ENCODE measurements around the gene SCNM1.
A peak's percentile ranks its signal among the peaks of the same experiment; 100 is the strongest.

The SCNM1 gene

DNA sequence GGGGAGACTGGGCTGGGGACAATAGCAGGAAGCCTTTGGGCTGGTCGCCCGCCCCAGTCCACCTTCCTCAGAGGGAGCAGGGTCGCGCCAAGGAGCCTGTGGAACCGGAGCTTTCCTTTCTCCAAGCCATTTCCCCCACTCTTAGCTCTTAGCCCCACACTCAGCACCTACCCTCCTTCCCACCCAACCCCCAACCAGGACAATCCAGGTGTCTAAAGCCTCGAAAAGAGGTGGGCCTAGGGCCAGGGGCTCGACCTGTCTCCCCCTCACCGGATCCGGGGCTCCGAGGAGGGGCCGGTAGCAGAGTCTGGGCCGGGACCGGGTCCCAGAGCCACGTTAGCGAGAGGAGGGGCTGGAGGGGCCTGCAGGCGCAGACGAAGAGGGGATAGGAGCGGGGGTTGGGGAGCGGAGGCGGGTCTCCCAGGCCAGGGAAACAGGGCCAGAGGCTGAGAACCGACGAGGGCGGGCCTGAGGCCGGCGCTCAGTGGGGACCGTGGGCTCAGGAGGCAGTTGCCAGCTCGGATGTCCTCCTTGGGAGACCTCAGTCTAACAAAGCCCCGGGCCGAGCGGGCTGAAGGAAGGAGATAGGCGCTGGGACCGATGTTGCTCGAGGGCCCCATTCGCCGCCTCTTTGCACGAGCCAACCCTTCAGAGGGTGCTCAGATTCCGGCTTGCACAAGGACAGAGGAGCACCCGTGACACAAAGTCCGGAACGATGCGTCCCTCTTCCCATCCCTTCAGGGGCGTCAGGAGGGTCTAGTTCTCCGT lies 20.5 kb upstream of the SCNM1 start:
- H3K27ac ChIP-seq = no peak overlapping the region
- no peaks in the 10 kb centered on the region for H3K27me3 ChIP-seq (replicated peaks)
- peak overlapping the region; percentile 72 for H3K4me3 ChIP-seq (ENCODE audit: low read depth, low read length)
- in situ Hi-C loops (cut with HindIII; ENCODE audit: low pct_ligation_motif_present, low sequenced_read_pairs) = no loop called here
- TF ChIP-seq, protein P1, sequence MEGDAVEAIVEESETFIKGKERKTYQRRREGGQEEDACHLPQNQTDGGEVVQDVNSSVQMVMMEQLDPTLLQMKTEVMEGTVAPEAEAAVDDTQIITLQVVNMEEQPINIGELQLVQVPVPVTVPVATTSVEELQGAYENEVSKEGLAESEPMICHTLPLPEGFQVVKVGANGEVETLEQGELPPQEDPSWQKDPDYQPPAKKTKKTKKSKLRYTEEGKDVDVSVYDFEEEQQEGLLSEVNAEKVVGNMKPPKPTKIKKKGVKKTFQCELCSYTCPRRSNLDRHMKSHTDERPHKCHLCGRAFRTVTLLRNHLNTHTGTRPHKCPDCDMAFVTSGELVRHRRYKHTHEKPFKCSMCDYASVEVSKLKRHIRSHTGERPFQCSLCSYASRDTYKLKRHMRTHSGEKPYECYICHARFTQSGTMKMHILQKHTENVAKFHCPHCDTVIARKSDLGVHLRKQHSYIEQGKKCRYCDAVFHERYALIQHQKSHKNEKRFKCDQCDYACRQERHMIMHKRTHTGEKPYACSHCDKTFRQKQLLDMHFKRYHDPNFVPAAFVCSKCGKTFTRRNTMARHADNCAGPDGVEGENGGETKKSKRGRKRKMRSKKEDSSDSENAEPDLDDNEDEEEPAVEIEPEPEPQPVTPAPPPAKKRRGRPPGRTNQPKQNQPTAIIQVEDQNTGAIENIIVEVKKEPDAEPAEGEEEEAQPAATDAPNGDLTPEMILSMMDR (IDR thresholded peaks at IDR 0.05; ENCODE audit: low read depth, low read length, missing control alignments) = no peak
- H3K36me3 ChIP-seq (replicated peaks) = no peaks in the 10 kb centered on the region
- peak; percentile 13 for DNase-seq

DNA sequence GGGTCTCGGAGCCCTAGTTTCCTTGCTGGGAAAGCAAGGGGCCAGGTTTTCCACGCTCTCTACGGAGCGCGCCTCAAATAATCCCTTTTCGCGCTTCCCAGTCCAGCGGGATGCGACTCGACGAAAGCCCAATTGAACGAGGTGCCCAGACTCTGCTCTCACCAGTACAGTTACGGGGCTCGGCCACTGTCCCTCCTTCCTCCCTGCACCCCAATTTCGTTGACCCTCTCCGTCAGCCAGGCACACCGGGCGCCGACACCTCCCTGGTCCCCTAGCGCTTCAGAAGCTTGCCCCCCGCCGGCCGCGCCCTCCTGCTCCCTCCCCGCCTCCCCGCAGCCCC lies 19.9 kb upstream of the SCNM1 start:
- no peak for DNase-seq
- in situ Hi-C loops (cut with HindIII; ENCODE audit: low pct_ligation_motif_present, low sequenced_read_pairs) = no loop called here
- peak overlapping the region; percentile 72 for H3K4me3 ChIP-seq (ENCODE audit: low read depth, low read length)
- TF ChIP-seq, protein P1 (IDR thresholded peaks at IDR 0.05; ENCODE audit: low read depth, low read length, missing control alignments) = no peak
- no peaks in the 10 kb centered on the region for H3K36me3 ChIP-seq (replicated peaks)
- H3K27me3 ChIP-seq (replicated peaks) = no peaks in the 10 kb centered on the region
- H3K27ac ChIP-seq = no peak overlapping the region

DNA sequence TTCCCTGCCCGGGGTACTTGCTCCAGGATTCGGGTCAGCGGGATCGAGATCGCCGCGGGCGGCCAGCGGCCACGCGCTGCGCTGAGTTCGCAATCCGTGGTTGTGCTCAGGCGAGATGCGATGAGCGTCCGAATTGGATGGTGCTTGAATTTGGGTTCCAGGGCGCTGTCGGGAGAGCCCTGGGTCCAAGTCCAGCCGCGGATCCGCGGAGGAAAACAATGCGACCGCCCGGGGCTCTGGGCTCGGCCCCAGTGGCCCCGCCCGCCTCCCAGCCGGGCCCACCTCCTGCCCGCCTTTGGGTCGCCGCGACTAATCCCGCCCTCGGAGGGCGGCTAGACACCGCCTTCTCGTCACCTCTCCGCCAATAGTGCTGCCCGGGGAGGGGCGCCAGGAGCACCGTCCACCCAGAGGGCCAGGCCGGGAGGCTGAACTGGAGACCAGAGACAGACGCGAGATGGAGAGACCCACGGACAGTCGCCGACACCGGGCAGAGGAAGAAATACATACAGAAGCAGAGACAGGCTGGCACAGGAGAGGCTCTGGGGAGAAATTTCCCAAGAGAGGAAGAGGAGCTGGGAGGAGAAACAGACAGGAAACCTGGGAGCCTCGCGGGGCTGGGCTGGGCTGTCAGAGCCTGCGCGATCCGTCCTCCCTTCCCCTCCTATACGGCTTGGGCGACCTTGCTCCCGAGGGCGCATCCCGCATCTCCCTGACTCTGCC lies 19.4 kb upstream of the SCNM1 start, which contains the start of gene SEMA6C:
Gene SEMA6C, minus strand, starts transcription at position 220 of the 720 bp plus-strand sequence. CDS start 4,010 bp downstream, outside the sequence.
- H3K27ac ChIP-seq = peak within 1 kb of the TSS; percentile 4
- in situ Hi-C loops (cut with HindIII; ENCODE audit: low pct_ligation_motif_present, low sequenced_read_pairs) = no loop called here
- H3K4me3 ChIP-seq (ENCODE audit: low read depth, low read length) = peak within 1 kb of the TSS; percentile 72
- TF ChIP-seq, protein P1 (IDR thresholded peaks at IDR 0.05; ENCODE audit: low read depth, low read length, missing control alignments) = no peak
- no peaks in the 10 kb centered on the region for H3K36me3 ChIP-seq (replicated peaks)
- H3K27me3 ChIP-seq (replicated peaks) = no peaks in the 10 kb centered on the region
- DNase-seq = peak; percentile 87

DNA sequence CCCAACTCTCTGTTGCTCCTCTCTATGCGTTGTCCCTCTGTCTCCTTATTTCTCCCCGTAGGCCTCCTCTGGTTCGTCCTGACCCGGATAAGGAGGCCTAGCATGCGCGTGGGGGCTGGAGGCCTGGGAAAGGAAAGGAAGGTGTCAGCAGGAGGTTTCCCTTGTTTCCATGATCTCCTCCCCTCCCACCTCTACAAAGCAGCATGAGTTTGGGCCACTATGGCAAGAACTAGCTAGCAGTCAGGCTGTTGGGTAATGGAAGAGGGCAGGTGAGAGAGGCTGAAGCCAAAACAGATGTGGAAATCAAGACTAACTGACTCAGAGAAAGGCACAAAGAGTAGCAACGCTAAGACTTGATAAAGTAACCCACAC lies 18.8 kb upstream of the SCNM1 start:
- Histone ChIP-seq H3K27me3 (replicated peaks) (no peaks in the 10 kb centered on the region), H3K27ac (peak overlapping the region; percentile 4), H3K4me3 (ENCODE audit: low read depth, low read length) (peak overlapping the region; percentile 72), H3K36me3 (replicated peaks) (no peaks in the 10 kb centered on the region)
- in situ Hi-C loops (cut with HindIII; ENCODE audit: low pct_ligation_motif_present, low sequenced_read_pairs) = no loop called here
- DNase-seq = no peak
- TF ChIP-seq, protein P1 (IDR thresholded peaks at IDR 0.05; ENCODE audit: low read depth, low read length, missing control alignments) = no peak

DNA sequence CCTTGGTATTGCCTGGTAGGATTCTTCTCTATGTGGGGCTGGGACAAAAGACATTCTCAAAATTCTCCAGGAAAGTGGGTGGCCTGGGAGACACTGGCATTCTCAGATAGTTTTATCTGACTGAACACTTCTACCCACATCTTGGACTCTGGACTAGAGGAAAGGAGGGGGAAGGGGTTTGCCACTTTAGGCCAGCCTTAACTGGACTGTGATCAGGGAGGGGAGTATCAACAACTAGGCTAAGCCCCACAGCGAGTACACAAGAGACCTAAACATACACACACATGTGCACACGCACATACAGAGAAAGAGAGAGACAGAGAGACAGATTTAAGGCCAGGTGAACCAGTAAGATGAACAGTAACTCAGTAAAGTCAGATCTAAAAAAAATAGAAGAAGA lies 18.3 kb upstream of the SCNM1 start:
- TF ChIP-seq, protein P1 (IDR thresholded peaks at IDR 0.05; ENCODE audit: low read depth, low read length, missing control alignments) = no peak
- Histone ChIP-seq H3K27ac (no peak overlapping the region), H3K4me3 (ENCODE audit: low read depth, low read length) (no peak overlapping the region), H3K36me3 (replicated peaks) (no peaks in the 10 kb centered on the region), H3K27me3 (replicated peaks) (no peaks in the 10 kb centered on the region)
- DNase-seq = no peak
- in situ Hi-C loops (cut with HindIII; ENCODE audit: low pct_ligation_motif_present, low sequenced_read_pairs) = no loop called here
